Muscle of leg (tissue), 11 donors: ENCODE data around the gene SERPINA6. TPM values are rescaled to one million over a fixed set of nuclear protein-coding genes. Genes with fewer than 3 reads are reported as not detected.

ENCODE experiments used
- DNase-seq: peaks from one replicate; pipeline ENCODE4 v3.0.0; 2013
- H3K27ac ChIP-seq: one replicate; pipeline ENCODE4 v1.5.1; 2013; ENCODE audit warnings: mild to moderate bottlenecking, low read length, control low read depth
- H3K27me3 ChIP-seq: one replicate; pipeline ENCODE4 v1.6.1; 2013; ENCODE audit warnings: low read length; ENCODE audit not compliant: control insufficient read depth, insufficient read depth
- H3K36me3 ChIP-seq: one replicate; pipeline ENCODE4 v1.6.1; 2013; ENCODE audit warnings: low read length; ENCODE audit not compliant: control insufficient read depth, insufficient read depth
- H3K4me1 ChIP-seq: one replicate; pipeline ENCODE4 v1.6.1; 2013; ENCODE audit warnings: low read length; ENCODE audit not compliant: control insufficient read depth, insufficient read depth
- H3K4me3 ChIP-seq: one replicate; pipeline ENCODE4 v1.5.1; 2013; ENCODE audit warnings: low read length, control low read depth
- H3K9me3 ChIP-seq: replicated peaks from 2 replicates; pipeline ENCODE4 v1.6.1; 2013; ENCODE audit warnings: low read depth, low read length; ENCODE audit not compliant: control insufficient read depth
- WGBS: methylation state at CpG from one replicate; pipeline ENCODE4 v1.1.5; 2013; ENCODE audit warnings: missing lambda C conversion rate; ENCODE audit not compliant: insufficient coverage; 5-methylcytosine and 5-hydroxymethylcytosine counted together
- polyA plus RNA-seq, 8 donors: library from polyadenylated mRNA; unstranded; fragments of 120-200 nt; gene quantifications; one replicate each; pipeline versions ENCODE4 v1.2.1 to v1.2.3, GENCODE V29; 2013; ENCODE audit warnings: inconsistent platforms in 1 of 8, low replicate concordance in 1 of 8; ENCODE audit not compliant: insufficient read length in 8 of 8, insufficient read depth in 1 of 8
- total RNA-seq: library from RNA; stranded (reverse); fragments of 120-200 nt; gene quantifications from one replicate; pipeline ENCODE4 v1.2.4, GENCODE V29; 2013

The SERPINA6 gene
- total and polyA plus RNA-seq, 9 donors = 0.28 to 0.54 TPM; not detected in 7

DNA sequence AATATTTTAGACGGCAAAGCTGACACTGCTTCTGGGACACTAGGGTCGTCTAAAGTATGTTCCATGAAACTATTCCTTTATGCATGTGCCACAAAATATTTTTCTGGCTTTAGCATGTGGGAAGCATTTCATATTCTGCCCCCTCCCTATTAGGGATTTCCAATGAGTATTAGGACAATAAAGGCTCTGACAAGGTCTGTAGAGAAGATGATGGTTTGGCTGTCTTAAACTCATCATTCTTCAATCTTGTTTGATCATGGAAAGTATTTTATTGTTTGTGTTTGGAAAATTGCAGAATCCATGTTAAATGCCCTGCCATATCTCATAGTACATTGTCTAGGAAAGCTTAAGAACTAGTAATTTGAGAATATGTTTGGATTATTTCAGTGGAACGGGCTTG is 42.5 kb upstream of the SERPINA6 start:
- no CpG with 5 or more reads among the region's 3 CpGs for WGBS
- H3K4me1 ChIP-seq = no peaks in the 10 kb centered on the region
- H3K9me3 ChIP-seq = no peaks in the 10 kb centered on the region
- no peak for DNase-seq
- H3K27me3 ChIP-seq = no peaks in the 10 kb centered on the region
- H3K4me3 ChIP-seq = no peak overlapping the region
- no peak overlapping the region for H3K27ac ChIP-seq
- H3K36me3 ChIP-seq = no peaks in the 10 kb centered on the region

DNA sequence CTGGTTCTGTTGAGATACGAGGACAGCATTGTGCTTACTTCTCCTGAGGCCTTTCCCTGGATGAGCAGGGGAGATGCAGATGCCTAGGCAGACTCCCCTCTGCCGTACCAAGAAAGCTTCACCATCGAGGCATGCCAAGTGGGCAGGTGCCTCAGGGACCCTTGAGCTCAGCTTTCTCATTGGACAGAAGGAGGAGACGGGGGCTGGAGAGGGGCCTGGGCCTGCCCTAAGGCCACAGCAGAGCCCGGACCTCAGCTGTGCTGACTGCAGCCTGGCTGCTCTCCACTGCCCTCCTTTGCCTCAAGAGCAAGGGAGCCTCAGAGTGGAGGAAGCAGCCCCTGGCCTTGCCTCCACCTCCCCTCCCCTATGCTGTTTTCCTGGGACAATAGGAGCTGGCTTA is 41.8 kb upstream of the SERPINA6 start:
- 57% methylated on average over 4 of the region's 5 CpGs for WGBS
- Histone ChIP-seq H3K4me1 (no peaks in the 10 kb centered on the region), H3K27me3 (no peaks in the 10 kb centered on the region), H3K4me3 (no peak overlapping the region), H3K27ac (no peak overlapping the region), H3K36me3 (no peaks in the 10 kb centered on the region), H3K9me3 (no peaks in the 10 kb centered on the region)
- no peak for DNase-seq

DNA sequence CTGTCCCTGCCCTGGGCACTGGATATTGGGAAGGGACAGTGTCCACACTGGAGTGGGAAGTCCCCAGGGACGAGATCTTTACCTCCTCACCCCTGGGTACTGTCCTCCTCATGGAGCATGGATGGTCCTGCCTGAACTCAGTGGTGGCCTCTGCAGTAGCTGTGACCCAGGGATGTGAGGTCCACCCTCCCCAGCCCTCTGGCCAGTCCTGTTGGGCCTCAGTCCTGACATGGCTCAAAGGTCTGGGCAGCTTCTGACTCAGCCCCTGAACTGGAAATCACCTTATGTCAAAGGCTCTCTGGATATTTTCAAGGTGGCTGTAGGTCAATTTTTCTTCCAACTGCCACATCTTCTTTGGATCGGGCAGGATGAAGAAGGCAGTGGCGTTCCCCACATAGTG is 40.9 kb upstream of the SERPINA6 start:
- H3K4me3 ChIP-seq = no peak overlapping the region
- no peaks in the 10 kb centered on the region for H3K27me3 ChIP-seq
- no peaks in the 10 kb centered on the region for H3K36me3 ChIP-seq
- no peak for DNase-seq
- H3K4me1 ChIP-seq = no peaks in the 10 kb centered on the region
- WGBS = 58% methylated on average over 2 of the region's 3 CpGs
- no peaks in the 10 kb centered on the region for H3K9me3 ChIP-seq
- H3K27ac ChIP-seq = no peak overlapping the region

DNA sequence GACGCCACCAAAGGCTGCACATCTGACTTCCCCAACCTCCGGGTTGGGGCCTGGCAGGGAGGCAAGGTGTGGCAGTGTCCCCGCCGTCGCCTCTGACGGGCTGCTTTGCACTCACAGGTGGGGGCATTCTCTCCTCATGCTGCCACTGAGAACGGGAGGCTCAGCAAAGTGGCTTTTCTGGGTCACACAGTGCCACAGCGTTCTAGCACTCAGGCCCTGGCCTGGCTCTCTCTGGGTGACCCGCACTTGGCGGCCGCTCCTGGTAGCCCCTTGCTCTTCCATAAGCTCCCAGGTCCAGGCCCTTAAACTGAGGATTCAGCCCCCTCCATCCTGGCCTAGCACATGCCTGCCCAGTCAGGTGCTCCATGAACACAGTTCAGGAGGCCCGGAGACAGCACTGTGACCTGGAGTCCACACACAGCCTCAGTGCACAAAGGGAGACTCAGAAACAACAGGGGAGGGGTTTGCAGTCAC is 40.1 kb upstream of the SERPINA6 start:
- no peak overlapping the region for H3K27ac ChIP-seq
- H3K27me3 ChIP-seq = no peaks in the 10 kb centered on the region
- H3K4me3 ChIP-seq = no peak overlapping the region
- no peaks in the 10 kb centered on the region for H3K36me3 ChIP-seq
- H3K9me3 ChIP-seq = no peaks in the 10 kb centered on the region
- WGBS = 68% methylated on average over 12 of the region's 12 CpGs
- no peak for DNase-seq
- no peaks in the 10 kb centered on the region for H3K4me1 ChIP-seq

DNA sequence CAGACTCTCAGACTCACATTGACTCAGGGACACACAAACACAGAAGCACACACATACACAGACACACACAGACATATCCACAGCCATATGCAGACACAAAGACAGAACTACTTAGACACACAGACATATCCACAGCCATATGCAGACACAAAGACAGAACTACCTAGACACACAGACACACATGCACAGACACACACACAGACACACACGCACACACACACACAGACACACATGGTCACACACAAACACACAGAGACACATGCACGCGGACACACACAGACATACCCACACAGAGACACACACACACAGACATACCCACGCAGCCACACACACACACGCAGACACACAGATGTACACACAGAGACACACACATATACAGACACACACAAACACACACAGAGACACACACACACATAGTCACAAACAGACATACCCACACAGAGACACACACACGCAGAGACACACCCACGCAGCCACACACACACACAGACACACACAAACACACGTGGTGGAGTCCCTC is 39.5 kb upstream of the SERPINA6 start:
- Histone ChIP-seq H3K9me3 (no peaks in the 10 kb centered on the region), H3K27ac (no peak overlapping the region), H3K36me3 (no peaks in the 10 kb centered on the region), H3K27me3 (no peaks in the 10 kb centered on the region), H3K4me1 (no peaks in the 10 kb centered on the region), H3K4me3 (no peak overlapping the region)
- DNase-seq = no peak
- 68% methylated on average over 8 of the region's 8 CpGs for WGBS

DNA sequence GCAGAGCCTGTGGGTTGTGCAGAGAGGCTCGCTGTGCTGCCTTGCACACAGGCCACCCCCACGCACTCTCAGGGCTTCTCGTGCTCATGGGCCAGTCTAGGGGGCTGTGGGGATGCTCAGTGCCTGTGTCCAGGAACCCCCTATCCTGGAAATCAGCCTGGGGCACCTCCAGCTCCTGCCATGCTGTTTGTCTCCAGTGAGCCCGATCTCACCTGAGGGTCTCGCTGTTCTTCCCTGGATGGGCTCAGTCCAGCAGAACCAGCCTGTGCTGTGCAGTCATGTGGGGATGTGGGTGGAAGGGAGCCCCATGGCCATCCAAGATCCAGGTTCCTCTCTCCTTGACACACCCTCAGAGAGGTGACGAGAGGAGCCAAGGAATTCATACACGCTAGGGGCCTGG is 38.5 kb upstream of the SERPINA6 start:
- Histone ChIP-seq H3K4me1 (no peaks in the 10 kb centered on the region), H3K9me3 (no peaks in the 10 kb centered on the region), H3K27ac (no peak overlapping the region), H3K27me3 (no peaks in the 10 kb centered on the region), H3K36me3 (no peaks in the 10 kb centered on the region), H3K4me3 (no peak overlapping the region)
- DNase-seq = no peak
- WGBS = no CpG with 5 or more reads among the region's 7 CpGs

DNA sequence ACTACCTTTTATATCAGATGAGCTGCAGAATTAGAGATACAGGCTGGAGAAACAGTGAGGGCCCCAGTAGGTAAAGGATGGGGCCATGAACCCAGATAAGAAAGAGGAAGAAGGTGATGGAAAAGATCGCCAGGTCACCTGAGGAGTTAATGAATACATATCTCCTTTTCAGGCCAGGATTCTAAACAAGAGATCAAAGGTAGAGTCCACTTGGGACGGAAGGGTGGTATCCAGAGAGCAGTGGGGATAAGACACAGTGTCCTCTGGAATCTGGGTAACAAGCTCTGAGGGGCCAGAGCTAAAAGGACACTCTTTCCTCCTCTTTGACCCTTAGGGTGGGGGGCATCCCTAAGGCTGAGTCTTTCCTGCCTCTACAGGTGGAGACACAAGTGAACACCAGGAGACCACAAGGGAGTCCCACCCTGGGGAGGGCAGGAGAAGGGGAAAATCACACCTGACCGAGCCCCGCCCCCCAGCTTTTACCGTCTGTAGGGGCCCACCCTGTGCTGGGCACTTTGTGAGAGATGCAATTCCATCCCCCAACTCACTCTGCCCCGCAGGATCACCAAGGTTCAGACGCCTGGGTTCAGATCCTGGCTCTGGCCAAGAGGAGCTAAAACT is 37.9 kb upstream of the SERPINA6 start:
- H3K4me1 ChIP-seq = no peaks in the 10 kb centered on the region
- DNase-seq = no peak
- peaks cover 3% of the 10 kb centered on the region for H3K27me3 ChIP-seq
- no peak overlapping the region for H3K4me3 ChIP-seq
- H3K9me3 ChIP-seq = no peaks in the 10 kb centered on the region
- H3K27ac ChIP-seq = no peak overlapping the region
- 60% methylated on average over 2 of the region's 7 CpGs for WGBS
- H3K36me3 ChIP-seq = no peaks in the 10 kb centered on the region

DNA sequence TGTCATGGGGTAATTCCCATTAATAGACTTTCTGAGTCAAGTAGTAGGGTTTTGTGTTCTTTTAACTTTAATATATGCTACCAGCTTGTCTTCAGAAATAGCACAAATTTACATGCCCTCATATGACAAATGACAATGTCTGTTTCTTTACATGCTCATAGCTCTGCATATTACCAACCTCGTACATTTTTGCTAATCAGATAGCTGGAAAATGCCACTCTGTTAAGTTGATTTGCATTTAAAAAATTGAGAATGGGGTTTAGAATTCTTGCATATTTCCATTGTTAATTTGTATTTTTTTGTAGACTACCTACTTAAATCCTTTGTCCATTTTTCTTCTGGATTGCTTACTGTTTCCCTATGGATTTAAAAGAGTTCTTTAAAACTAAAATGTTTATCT is 34.0 kb upstream of the SERPINA6 start:
- DNase-seq = no peak
- H3K27me3 ChIP-seq = peaks cover 8% of the 10 kb centered on the region
- H3K9me3 ChIP-seq = no peaks in the 10 kb centered on the region
- no peak overlapping the region for H3K27ac ChIP-seq
- H3K36me3 ChIP-seq = no peaks in the 10 kb centered on the region
- no peak overlapping the region for H3K4me3 ChIP-seq
- H3K4me1 ChIP-seq = no peaks in the 10 kb centered on the region
- WGBS = no CpG with 5 or more reads among the region's 1 CpG

DNA sequence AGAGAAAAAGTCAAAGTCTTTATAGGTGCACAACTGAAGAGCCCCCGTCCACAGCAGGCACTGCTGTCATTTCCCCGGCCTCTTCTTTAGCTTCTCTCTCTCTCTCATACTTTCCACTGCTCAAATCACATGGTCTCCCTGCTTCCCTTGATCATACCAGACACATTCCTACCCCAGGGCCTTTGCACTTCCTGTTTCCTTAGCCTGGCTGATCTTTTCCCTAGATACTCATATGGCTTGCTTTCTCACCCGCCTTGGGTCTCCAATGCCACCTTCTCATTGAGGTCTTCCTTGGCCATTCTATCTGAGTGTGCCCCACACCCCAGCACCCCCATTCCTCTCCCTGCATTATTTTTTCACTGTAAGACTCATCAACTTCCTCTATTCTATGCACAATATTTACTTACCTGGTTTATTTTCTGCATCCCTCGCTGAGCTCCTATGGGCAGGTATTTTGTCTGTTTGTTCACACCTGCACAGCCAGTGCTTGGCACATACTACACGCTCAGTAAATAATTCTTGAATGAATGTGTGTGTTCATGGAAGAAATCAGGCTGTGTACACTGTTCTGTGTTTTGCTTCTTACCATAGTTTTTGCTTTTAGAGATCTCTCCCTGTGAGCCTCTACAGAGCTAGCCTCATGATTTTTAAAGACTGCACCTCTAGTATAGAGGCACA is 33.4 kb upstream of the SERPINA6 start:
- H3K27ac ChIP-seq = no peak overlapping the region
- 85% methylated on average over 3 of the region's 5 CpGs for WGBS
- H3K36me3 ChIP-seq = no peaks in the 10 kb centered on the region
- H3K4me1 ChIP-seq = no peaks in the 10 kb centered on the region
- DNase-seq = no peak
- peaks cover 8% of the 10 kb centered on the region for H3K27me3 ChIP-seq
- no peaks in the 10 kb centered on the region for H3K9me3 ChIP-seq
- H3K4me3 ChIP-seq = no peak overlapping the region

DNA sequence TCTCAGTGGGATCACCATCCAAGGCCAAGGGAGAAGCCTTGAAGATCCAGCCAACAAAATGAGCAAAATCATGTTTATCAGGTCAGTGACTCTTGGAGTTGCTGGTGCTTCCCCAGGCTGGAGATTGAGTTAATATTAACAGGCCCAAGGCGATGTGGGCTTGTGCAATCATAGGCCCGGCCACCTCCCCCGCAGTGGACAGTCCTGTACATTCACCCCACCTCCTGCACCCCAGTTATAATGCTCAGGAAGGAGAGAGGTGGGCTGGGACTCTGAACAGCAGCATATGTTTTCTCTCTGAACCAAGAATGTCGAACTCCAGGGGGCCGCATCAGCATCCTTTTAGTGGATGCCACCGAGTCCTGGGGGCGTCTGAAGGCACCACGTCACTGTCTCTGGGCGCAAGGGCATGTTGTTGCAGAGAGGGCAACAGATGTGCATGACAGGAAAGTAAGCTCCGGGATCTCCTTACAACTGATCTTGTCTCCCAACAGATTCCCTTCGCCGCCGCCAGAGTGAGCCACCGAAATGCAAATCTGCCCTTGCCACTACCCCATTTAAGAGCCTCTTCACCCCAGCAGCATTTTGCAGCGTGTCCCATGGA is 32.2 kb upstream of the SERPINA6 start:
- peaks cover 8% of the 10 kb centered on the region for H3K27me3 ChIP-seq
- H3K4me3 ChIP-seq = no peak overlapping the region
- H3K4me1 ChIP-seq = no peaks in the 10 kb centered on the region
- DNase-seq = peak; percentile 27
- H3K9me3 ChIP-seq = no peaks in the 10 kb centered on the region
- H3K27ac ChIP-seq = no peak overlapping the region
- no peaks in the 10 kb centered on the region for H3K36me3 ChIP-seq
- WGBS = no CpG with 5 or more reads among the region's 15 CpGs
